ENCODE data around the gene GALK1. TPM values are rescaled to one million over a fixed set of nuclear protein-coding genes. Genes with fewer than 3 reads are reported as not detected.

GALK1 gene
- total and polyA plus RNA-seq, 3 donors from 2014 or later: 31.9 to 50.7 (median 32.1) TPM

DNA sequence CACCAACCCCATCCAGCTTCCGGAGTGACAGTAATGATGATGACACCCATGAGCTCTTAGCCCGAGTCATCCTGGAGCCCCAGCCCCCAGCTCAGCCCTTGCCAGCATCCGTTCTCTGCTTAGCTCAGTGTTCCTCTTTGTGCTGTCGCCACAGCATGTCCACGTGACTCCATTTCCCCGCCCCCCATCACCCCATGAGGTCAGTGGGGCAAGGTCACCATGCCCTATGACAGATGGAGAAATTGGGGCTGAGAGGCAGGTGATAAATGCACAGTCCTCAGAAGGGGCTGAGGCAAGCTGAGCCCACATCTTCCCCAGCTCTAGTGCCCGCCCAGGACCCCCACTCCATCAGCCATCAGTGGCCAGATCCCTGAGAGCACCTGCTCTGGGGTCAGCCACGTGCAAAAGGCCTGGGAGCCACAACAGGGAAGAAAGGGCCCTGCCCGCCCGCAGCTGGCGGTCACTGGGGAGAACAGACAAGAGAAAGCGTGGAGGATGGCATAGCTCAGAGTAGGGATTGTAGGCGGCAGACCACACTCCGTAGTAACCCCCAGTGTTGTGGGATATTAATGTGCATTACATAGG lies 26.7 kb downstream of the GALK1 start:
- H3K27ac ChIP-seq: no peak overlapping the region
- H3K4me3 ChIP-seq: no peak overlapping the region
- TF ChIP-seq POLR2A (IDR thresholded peaks at IDR 0.05): no peak
- TF ChIP-seq, protein P1, sequence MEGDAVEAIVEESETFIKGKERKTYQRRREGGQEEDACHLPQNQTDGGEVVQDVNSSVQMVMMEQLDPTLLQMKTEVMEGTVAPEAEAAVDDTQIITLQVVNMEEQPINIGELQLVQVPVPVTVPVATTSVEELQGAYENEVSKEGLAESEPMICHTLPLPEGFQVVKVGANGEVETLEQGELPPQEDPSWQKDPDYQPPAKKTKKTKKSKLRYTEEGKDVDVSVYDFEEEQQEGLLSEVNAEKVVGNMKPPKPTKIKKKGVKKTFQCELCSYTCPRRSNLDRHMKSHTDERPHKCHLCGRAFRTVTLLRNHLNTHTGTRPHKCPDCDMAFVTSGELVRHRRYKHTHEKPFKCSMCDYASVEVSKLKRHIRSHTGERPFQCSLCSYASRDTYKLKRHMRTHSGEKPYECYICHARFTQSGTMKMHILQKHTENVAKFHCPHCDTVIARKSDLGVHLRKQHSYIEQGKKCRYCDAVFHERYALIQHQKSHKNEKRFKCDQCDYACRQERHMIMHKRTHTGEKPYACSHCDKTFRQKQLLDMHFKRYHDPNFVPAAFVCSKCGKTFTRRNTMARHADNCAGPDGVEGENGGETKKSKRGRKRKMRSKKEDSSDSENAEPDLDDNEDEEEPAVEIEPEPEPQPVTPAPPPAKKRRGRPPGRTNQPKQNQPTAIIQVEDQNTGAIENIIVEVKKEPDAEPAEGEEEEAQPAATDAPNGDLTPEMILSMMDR (IDR thresholded peaks at IDR 0.05): no peak
- H3K9me3 ChIP-seq: no peaks in the 10 kb centered on the region
- no peak for DNase-seq
- H3K4me1 ChIP-seq: no peaks in the 10 kb centered on the region
- intact Hi-C loops (cut with DNase I; ENCODE audit: low total_unique reads): no loop called here
- 70 to 72% methylated on average over 13 to 14 of the region's 14 CpGs for WGBS, 2 donors
- no peaks in the 10 kb centered on the region for H3K27me3 ChIP-seq
- H3K36me3 ChIP-seq (ENCODE audit: low read depth, missing control alignments): no peaks in the 10 kb centered on the region

DNA sequence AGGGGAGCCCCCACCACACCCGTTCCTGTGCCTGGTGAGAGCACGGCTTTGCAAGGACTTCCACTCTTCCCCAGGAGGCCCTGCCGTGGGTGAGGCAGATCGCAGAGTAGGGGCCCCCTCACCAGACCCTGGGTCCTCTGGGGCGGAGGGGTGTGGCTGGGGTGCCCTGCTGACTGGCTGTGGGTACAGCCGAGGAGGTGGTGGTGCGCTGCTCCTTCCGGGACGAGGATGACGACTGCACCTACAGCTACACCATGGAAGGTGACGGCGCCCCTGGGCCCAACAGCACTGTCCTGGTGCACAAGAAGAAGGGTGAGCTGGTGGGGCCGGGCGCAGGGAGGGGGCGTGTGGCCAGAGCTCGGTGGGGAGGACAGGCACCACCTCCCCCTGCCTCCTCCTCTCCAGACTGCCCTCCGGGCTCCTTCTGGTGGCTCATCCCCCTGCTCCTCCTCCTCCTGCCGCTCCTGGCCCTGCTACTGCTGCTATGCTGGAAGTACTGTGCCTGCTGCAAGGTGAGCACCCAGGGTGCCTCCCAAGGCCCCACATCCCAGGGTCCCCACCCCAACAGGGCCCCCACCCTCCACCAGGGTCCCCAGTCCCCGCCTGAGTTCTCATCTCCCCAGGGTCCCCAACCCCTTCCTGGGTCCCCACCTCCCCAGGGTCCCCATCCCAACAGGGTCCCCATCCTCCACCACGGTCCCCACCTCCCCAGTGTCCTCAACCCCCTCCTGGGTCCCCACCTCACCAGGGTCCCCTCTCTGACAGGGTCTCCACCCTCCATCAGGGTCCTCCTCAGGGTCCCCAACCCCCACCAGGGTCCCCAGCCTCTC lies 27.6 kb downstream of the GALK1 start:
- Histone ChIP-seq H3K4me1 (no peaks in the 10 kb centered on the region), H3K4me3 (no peak overlapping the region), H3K27ac (no peak overlapping the region), H3K36me3 (ENCODE audit: low read depth, missing control alignments) (no peaks in the 10 kb centered on the region), H3K9me3 (no peaks in the 10 kb centered on the region), H3K27me3 (no peaks in the 10 kb centered on the region)
- intact Hi-C loops (cut with DNase I; ENCODE audit: low total_unique reads): no loop called here
- TF ChIP-seq, protein P1 (IDR thresholded peaks at IDR 0.05): no peak
- TF ChIP-seq POLR2A (IDR thresholded peaks at IDR 0.05): no peak
- DNase-seq: no peak
- WGBS, 2 donors: 79 to 94% methylated on average over 13 to 18 of the region's 20 CpGs

DNA sequence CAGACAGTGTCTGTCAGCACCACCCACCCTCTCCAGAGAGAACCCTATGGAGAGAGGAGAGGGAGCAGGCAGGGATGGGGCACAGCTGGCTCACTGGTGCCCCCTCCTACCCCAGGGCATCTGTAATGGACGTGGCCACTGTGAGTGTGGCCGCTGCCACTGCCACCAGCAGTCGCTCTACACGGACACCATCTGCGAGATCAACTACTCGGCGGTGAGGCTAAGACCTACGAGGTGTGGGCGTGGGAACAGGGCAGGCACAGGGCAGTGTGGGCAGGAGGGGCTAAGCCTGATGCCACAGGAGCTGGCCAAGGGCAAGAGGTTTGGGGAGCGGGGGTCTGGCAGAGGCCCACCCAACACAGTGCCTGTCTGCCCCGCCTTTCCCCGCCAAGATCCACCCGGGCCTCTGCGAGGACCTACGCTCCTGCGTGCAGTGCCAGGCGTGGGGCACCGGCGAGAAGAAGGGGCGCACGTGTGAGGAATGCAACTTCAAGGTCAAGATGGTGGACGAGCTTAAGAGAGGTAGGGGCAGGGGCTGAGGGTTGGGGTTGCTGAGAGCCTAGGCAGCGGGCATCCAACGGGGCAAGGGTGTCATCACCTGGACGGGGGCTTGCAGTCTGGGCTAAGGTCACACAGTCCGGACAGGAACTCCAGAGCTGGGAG lies 28.7 kb downstream of the GALK1 start:
- intact Hi-C loops (cut with DNase I; ENCODE audit: low total_unique reads): no loop called here
- TF ChIP-seq, protein P1 (IDR thresholded peaks at IDR 0.05): no peak
- no peak for TF ChIP-seq POLR2A (IDR thresholded peaks at IDR 0.05)
- 89 to 91% methylated on average over 26 of the region's 26 CpGs for WGBS, 2 donors
- Histone ChIP-seq H3K27ac (no peak overlapping the region), H3K4me1 (no peaks in the 10 kb centered on the region), H3K4me3 (no peak overlapping the region), H3K36me3 (ENCODE audit: low read depth, missing control alignments) (no peaks in the 10 kb centered on the region), H3K9me3 (no peaks in the 10 kb centered on the region), H3K27me3 (no peaks in the 10 kb centered on the region)
- no peak for DNase-seq

DNA sequence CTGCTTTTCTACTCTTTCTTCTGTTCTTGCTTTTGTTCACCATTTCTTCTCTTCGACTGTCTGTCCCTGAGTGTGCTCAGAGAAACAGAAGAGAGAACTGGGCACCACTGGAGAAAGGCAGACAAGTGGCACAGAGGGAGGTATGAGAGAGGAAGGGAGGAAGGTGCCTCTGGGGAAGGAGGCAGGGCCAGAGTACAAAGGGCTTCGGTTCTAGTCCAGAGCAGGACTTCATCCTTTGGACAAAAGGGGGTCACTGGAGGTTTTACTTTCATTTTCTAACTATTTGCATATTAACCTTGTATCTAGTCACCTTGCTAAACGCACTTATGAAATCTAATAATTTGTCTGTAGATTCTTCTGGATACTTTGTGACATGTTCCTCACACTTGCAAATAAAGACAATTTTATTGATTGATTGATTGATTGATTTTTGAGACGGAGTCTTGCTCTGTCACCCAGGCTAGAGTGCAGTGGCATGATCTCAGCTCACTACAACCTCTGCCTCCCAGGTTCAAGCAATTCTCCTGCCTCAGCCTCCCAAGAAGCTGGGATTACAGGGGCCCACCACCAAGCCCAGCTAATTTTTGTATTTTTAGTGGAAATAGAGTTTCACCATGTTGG lies 30.2 kb downstream of the GALK1 start:
- Histone ChIP-seq H3K27ac (no peak overlapping the region), H3K4me1 (no peaks in the 10 kb centered on the region), H3K27me3 (no peaks in the 10 kb centered on the region), H3K36me3 (ENCODE audit: low read depth, missing control alignments) (no peaks in the 10 kb centered on the region), H3K4me3 (no peak overlapping the region), H3K9me3 (no peaks in the 10 kb centered on the region)
- WGBS, 2 donors: 68 to 70% methylated on average over 4 of the region's 4 CpGs
- no peak for TF ChIP-seq POLR2A (IDR thresholded peaks at IDR 0.05)
- TF ChIP-seq, protein P1 (IDR thresholded peaks at IDR 0.05): no peak
- DNase-seq: no peak
- intact Hi-C loops (cut with DNase I; ENCODE audit: low total_unique reads): no loop called here
